ENCODE results near the gene KRTAP1-4.
"Not testable (repeated sequence)": the region's sequence is repeated elsewhere in the genome, so short reads cannot be mapped to it uniquely, and the experiment has no call there.

Gene KRTAP1-4

GRCh38 chr17:41058741-41059140, 28.7 kb upstream of the KRTAP1-4 start:
- H3K4me3 ChIP-seq (ENCODE audit: low read depth, low read length), result no peak overlapping the region
- no peak for TF ChIP-seq CTCF (IDR thresholded peaks at IDR 0.05; ENCODE audit: low read depth, low read length)

- TF ChIP-seq CTCF (IDR thresholded peaks at IDR 0.05; ENCODE audit: low read depth, low read length), result no peak
- H3K4me3 ChIP-seq (ENCODE audit: low read depth, low read length), result no peak overlapping the region
These were observed 27.6 kb upstream of the KRTAP1-4 start for GRCh38 chr17:41057547-41057946.

- not testable (repeated sequence) for H3K4me3 ChIP-seq (ENCODE audit: low read depth, low read length)
These were observed 25.1 kb upstream of the KRTAP1-4 start, which contains the start of gene KRTAP2-2 for GRCh38 chr17:41055130-41055529. TSS of gene KRTAP2-2 (minus strand) at chr17:41055230. CDS start at chr17:41055211, 19 bp downstream.

- not testable (repeated sequence) for H3K4me3 ChIP-seq (ENCODE audit: low read depth, low read length)
These were observed 24.6 kb upstream of the KRTAP1-4 start for GRCh38 chr17:41054556-41054955.

GRCh38 chr17:41054025-41054424, 24.0 kb upstream of the KRTAP1-4 start:
- no peak for TF ChIP-seq CTCF (IDR thresholded peaks at IDR 0.05; ENCODE audit: low read depth, low read length)
- H3K4me3 ChIP-seq (ENCODE audit: low read depth, low read length), result no peak overlapping the region

GRCh38 chr17:41052566-41052965, 22.6 kb upstream of the KRTAP1-4 start:
- TF ChIP-seq CTCF (IDR thresholded peaks at IDR 0.05; ENCODE audit: low read depth, low read length), result no peak

GRCh38 chr17:41049110-41049509, 19.1 kb upstream of the KRTAP1-4 start:
- no peak for TF ChIP-seq CTCF (IDR thresholded peaks at IDR 0.05; ENCODE audit: low read depth, low read length)
- H3K4me3 ChIP-seq (ENCODE audit: low read depth, low read length), result peak overlapping the region; percentile 3; the same call in 1 of the 2 replicates

More at GRCh38 chr17:41052566-41052965, 22.6 kb upstream of the KRTAP1-4 start:
- H3K4me3 ChIP-seq (ENCODE audit: low read depth, low read length), result no peak overlapping the region

GRCh38 chr17:41048441-41048840, 18.4 kb upstream of the KRTAP1-4 start:
- TF ChIP-seq CTCF (IDR thresholded peaks at IDR 0.05; ENCODE audit: low read depth, low read length), result no peak
- H3K4me3 ChIP-seq (ENCODE audit: low read depth, low read length), result peak overlapping the region; percentile 7

GRCh38 chr17:41046735-41047465, 16.9 kb upstream of the KRTAP1-4 start, which contains the start of gene KRTAP2-1:
TSS of gene KRTAP2-1 (minus strand) at chr17:41047316. CDS start at chr17:41047267, 49 bp downstream.
- not testable (repeated sequence) for H3K4me3 ChIP-seq (ENCODE audit: low read depth, low read length)
